H9 (cell line): ENCODE data around the gene GLB1L. TPM values are rescaled to one million over a fixed set of nuclear protein-coding genes. Genes with fewer than 3 reads are reported as not detected.
A peak's percentile ranks its signal among the peaks of the same experiment; 100 is the strongest.

ENCODE experiments used
- DNase-seq: peaks from one replicate; pipeline ENCODE4 v3.0.0-alpha.2; 2017
- H2AFZ ChIP-seq: one replicate; pipeline ENCODE4 v1.6.1; 2013; ENCODE audit warnings: mild to moderate bottlenecking, low read length, control low read depth, moderate library complexity
- H2AK5ac ChIP-seq: 2 replicates; pipeline ENCODE4 v1.6.1; 2013; ENCODE audit warnings: low read length, control low read depth, mixed read lengths; ENCODE audit not compliant: insufficient read length
- H2BK120ac ChIP-seq: one replicate; pipeline ENCODE4 v1.6.1; 2013; ENCODE audit warnings: low read depth, mild to moderate bottlenecking, low read length, control low read depth, inconsistent platforms; ENCODE audit not compliant: poor library complexity, severe bottlenecking
- H2BK12ac ChIP-seq: 2 replicates; pipeline ENCODE4 v1.6.1; 2013; ENCODE audit warnings: low read length, control low read depth, mixed read lengths, low read depth; ENCODE audit not compliant: insufficient read length
- H2BK15ac ChIP-seq: 2 replicates; pipeline ENCODE4 v1.6.1; 2013; ENCODE audit warnings: low read depth, low read length, control low read depth
- H2BK20ac ChIP-seq: one replicate; pipeline ENCODE4 v1.6.1; 2013; ENCODE audit warnings: low read depth, mild to moderate bottlenecking, low read length, control low read depth, inconsistent platforms; ENCODE audit not compliant: poor library complexity, severe bottlenecking
- H2BK5ac ChIP-seq: 2 replicates; pipeline ENCODE4 v1.6.1; 2013; ENCODE audit warnings: low read length, control low read depth, mixed read lengths; ENCODE audit not compliant: insufficient read length
- H3K14ac ChIP-seq: 2 replicates; pipeline ENCODE4 v1.6.1; 2013; ENCODE audit warnings: low read length, control low read depth; ENCODE audit not compliant: insufficient read depth
- H3K18ac ChIP-seq: 2 replicates; pipeline ENCODE4 v1.6.1; 2013; ENCODE audit warnings: low read depth, mild to moderate bottlenecking, mixed read lengths, low read length, control low read depth; ENCODE audit not compliant: insufficient read length
- H3K23ac ChIP-seq: 2 replicates; pipeline ENCODE4 v1.6.1; 2013; ENCODE audit warnings: low read length, control low read depth, mixed read lengths, low read depth; ENCODE audit not compliant: insufficient read length
- H3K23me2 ChIP-seq: 2 replicates; pipeline ENCODE4 v1.6.1; 2013; ENCODE audit warnings: low read depth, mild to moderate bottlenecking, mixed read lengths, low read length, control low read depth; ENCODE audit not compliant: insufficient read length, poor library complexity, severe bottlenecking
- H3K27ac ChIP-seq: 2 replicates; pipeline ENCODE4 v1.5.1; 2013; ENCODE audit warnings: low read length, control low read depth, mixed read lengths, low read depth; ENCODE audit not compliant: insufficient read length
- H3K27me3 ChIP-seq: 2 replicates; pipeline ENCODE4 v1.6.1; 2013; ENCODE audit warnings: low read length, control low read depth, inconsistent platforms; ENCODE audit not compliant: insufficient read depth
- H3K4ac ChIP-seq: 2 replicates; pipeline ENCODE4 v1.6.1; 2013; ENCODE audit warnings: low read depth, mild to moderate bottlenecking, control low read depth, inconsistent platforms, low read length, moderate library complexity
- H3K4me1 ChIP-seq: 2 replicates; pipeline ENCODE4 v1.6.1; 2013; ENCODE audit warnings: low read length, control low read depth, inconsistent platforms; ENCODE audit not compliant: insufficient read depth
- H3K4me2 ChIP-seq: 2 replicates; pipeline ENCODE4 v1.6.1; 2013; ENCODE audit warnings: low read length, control low read depth, mixed read lengths; ENCODE audit not compliant: insufficient read length, insufficient read depth
- H3K56ac ChIP-seq: 2 replicates; pipeline ENCODE4 v1.6.1; 2013; ENCODE audit warnings: low read depth, mild to moderate bottlenecking, mixed read lengths, low read length, control low read depth; ENCODE audit not compliant: insufficient read length
- H3K79me1 ChIP-seq: 2 replicates; pipeline ENCODE4 v1.6.1; 2013; ENCODE audit warnings: low read depth, mild to moderate bottlenecking, moderate library complexity, low read length, control low read depth, inconsistent platforms; ENCODE audit not compliant: insufficient read depth, poor library complexity, severe bottlenecking
- H3K79me2 ChIP-seq: 2 replicates; pipeline ENCODE4 v1.6.1; 2013; ENCODE audit warnings: low read length, control low read depth, inconsistent platforms; ENCODE audit not compliant: insufficient read depth
- H3K9ac ChIP-seq: 2 replicates; pipeline ENCODE4 v1.6.1; 2013; ENCODE audit warnings: low read length, control low read depth, mixed read lengths; ENCODE audit not compliant: insufficient read length; ENCODE audit errors: extremely low read depth
- H3K9me3 ChIP-seq: one replicate; pipeline ENCODE4 v1.6.1; 2013; ENCODE audit warnings: low read depth, low read length, inconsistent platforms; ENCODE audit not compliant: control insufficient read depth
- H3T11ph ChIP-seq: one replicate; pipeline ENCODE4 v1.6.1; 2013; ENCODE audit warnings: mild to moderate bottlenecking, low read length, control low read depth, inconsistent platforms
- H4K20me1 ChIP-seq: one replicate; pipeline ENCODE4 v1.6.1; 2013; ENCODE audit not compliant: control insufficient read depth, insufficient read length, insufficient read depth
- H4K5ac ChIP-seq: 2 replicates; pipeline ENCODE4 v1.6.1; 2013; ENCODE audit warnings: low read depth, mild to moderate bottlenecking, mixed read lengths, low read length, control low read depth; ENCODE audit not compliant: insufficient read length
- H4K8ac ChIP-seq: replicated peaks from 2 replicates; pipeline ENCODE4 v1.6.1; 2013; ENCODE audit warnings: low read length, control low read depth, mixed read lengths, low read depth; ENCODE audit not compliant: insufficient read length
- H4K91ac ChIP-seq: 2 replicates; pipeline ENCODE4 v1.6.1; 2013; ENCODE audit warnings: low read depth, mild to moderate bottlenecking, moderate library complexity, mixed read lengths, low read length, control low read depth; ENCODE audit not compliant: insufficient read length
- H3K27ac Mint-ChIP-seq, 3 experiments: 2 replicates in 2 of 3; 3 replicates in 1 of 3; pipeline ENCODE4 v1.8.0; 2020 to 2021; ENCODE audit warnings: mixed read lengths in 3 of 3, mild to moderate bottlenecking in 1 of 3, moderate library complexity in 1 of 3
- H3K27me3 Mint-ChIP-seq: 2 replicates; pipeline ENCODE4 v1.8.0; 2021; ENCODE audit warnings: low read depth, mild to moderate bottlenecking, moderate library complexity, mixed read lengths
- H3K36me3 Mint-ChIP-seq, 3 experiments: 2 replicates in 2 of 3; 3 replicates in 1 of 3; pipeline ENCODE4 v1.8.0; 2020 to 2021; ENCODE audit warnings: low read depth in 3 of 3, mixed read lengths in 3 of 3; ENCODE audit not compliant: insufficient read depth in 1 of 3
- H3K4me1 Mint-ChIP-seq, 2 experiments: 2 replicates each; pipeline ENCODE4 v1.8.0; 2020; ENCODE audit warnings: mixed read lengths in 2 of 2
- H3K4me3 Mint-ChIP-seq, 2 experiments: 2 replicates in 1 of 2; 3 replicates in 1 of 2; pipeline ENCODE4 v1.8.0; 2020 to 2021; ENCODE audit warnings: mild to moderate bottlenecking in 2 of 2, mixed read lengths in 2 of 2, moderate library complexity in 1 of 2
- H3K9me3 Mint-ChIP-seq, 2 experiments: 2 replicates in 1 of 2; 3 replicates in 1 of 2; pipeline ENCODE4 v1.8.0; 2020; ENCODE audit warnings: mild to moderate bottlenecking in 2 of 2, mixed read lengths in 2 of 2, moderate library complexity in 1 of 2
- CTCF ChIP-seq: fragments of 200-600 bp; sonication (generic); conservative IDR thresholded peaks from 3 replicates; pipeline ENCODE4 v1.8.0; 2021; ENCODE audit warnings: antibody characterized with exemption, mild to moderate bottlenecking
- WGBS: extraction: QIAGEN DNeasy Blood & Tissue Kit; methylation state at CpG from one replicate; pipeline ENCODE4 v1.1.7; 2013; ENCODE audit warnings: missing lambda C conversion rate, low lambda C conversion rate, mixed read lengths; ENCODE audit not compliant: insufficient read length; ENCODE audit errors: extremely low coverage; 5-methylcytosine and 5-hydroxymethylcytosine counted together
- total RNA-seq: library from RNA; stranded (reverse); gene quantifications from 2 replicates; pipeline ENCODE4 v1.2.1, GENCODE V29; 2021

GLB1L gene
- total RNA-seq, 1 experiment from 2014 or later, result 6.5 TPM

GRCh38 chr2:219252570-219252899, 7.3 kb upstream of the GLB1L start:
- H3K4ac ChIP-seq, result no peak overlapping the region
- no peak overlapping the region for H2BK20ac ChIP-seq
- peaks cover 0 to 2% of the 10 kb centered on the region in 2 experiments; a peak in 3 of 5 replicates for H3K9me3 Mint-ChIP-seq
- no peaks in the 10 kb centered on the region for H3K79me1 ChIP-seq
- H3K27me3 Mint-ChIP-seq, result peaks cover 67% of the 10 kb centered on the region
- no peaks in the 10 kb centered on the region for H3K79me2 ChIP-seq
- peaks cover 3% of the 10 kb centered on the region; the same call in 1 of the 2 replicates for H3K4me1 ChIP-seq
- no peak overlapping the region for H3K9ac ChIP-seq
- peaks cover 9 to 24% (median 21%) of the 10 kb centered on the region in 3 experiments; a peak in 6 of 7 replicates for H3K36me3 Mint-ChIP-seq
- peaks cover 28 to 40% of the 10 kb centered on the region in 2 experiments for H3K4me1 Mint-ChIP-seq
- WGBS, result no CpG with 5 or more reads among the region's 9 CpGs
- no peak overlapping the region for H2AK5ac ChIP-seq
- TF ChIP-seq CTCF, result no peak
- H4K91ac ChIP-seq, result no peak overlapping the region
- no peak overlapping the region for H3K23ac ChIP-seq
- peaks cover 21% of the 10 kb centered on the region for H3K27me3 ChIP-seq
- H3K27ac Mint-ChIP-seq, result no peak overlapping the region
- H2BK120ac ChIP-seq, result no peak overlapping the region
- no peak overlapping the region for H3K56ac ChIP-seq
- no peak overlapping the region for H2BK12ac ChIP-seq
- H4K20me1 ChIP-seq, result no peaks in the 10 kb centered on the region
- peaks cover 22% of the 10 kb centered on the region for H3K23me2 ChIP-seq
- H2AFZ ChIP-seq, result no peak overlapping the region
- H3K4me3 Mint-ChIP-seq, result peak overlapping the region; percentile 69 to 88
- no peak overlapping the region for H3K27ac ChIP-seq
- no peak overlapping the region for H3T11ph ChIP-seq
- H4K5ac ChIP-seq, result no peak overlapping the region
- no peak for DNase-seq
- no peak overlapping the region for H2BK5ac ChIP-seq
- no peak overlapping the region for H3K14ac ChIP-seq
- peak overlapping the region; percentile 72 for H3K4me2 ChIP-seq
- no peak overlapping the region for H4K8ac ChIP-seq
- no peak overlapping the region for H2BK15ac ChIP-seq
- H3K9me3 ChIP-seq, result no peaks in the 10 kb centered on the region
- H3K18ac ChIP-seq, result no peak overlapping the region
